ENCODE data around the gene LYPD5. TPM values are rescaled to one million over a fixed set of nuclear protein-coding genes. Genes with fewer than 3 reads are reported as not detected.
"Not testable (repeated sequence)": the region's sequence is repeated elsewhere in the genome, so short reads cannot be mapped to it uniquely, and the experiment has no call there.

LYPD5 gene
- total RNA-seq, 1 experiment from 2014 or later: 2.9 TPM

DNA sequence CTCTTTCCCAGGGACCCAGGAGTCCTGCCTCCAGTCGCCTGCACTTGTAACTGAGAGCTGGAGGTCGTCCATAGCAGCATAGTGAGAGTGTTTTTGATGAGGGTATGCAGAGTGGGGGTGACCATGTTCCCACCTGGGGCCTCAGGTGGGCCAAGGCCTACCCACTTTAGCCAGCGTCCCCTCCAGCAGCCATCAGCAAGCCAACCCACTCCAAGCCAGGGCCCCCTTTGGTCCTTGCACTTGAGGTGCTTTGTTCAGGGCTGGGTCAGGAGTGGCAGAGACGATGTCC is 35.5 kb downstream of the LYPD5 start:
- no peaks in the 10 kb centered on the region for H3K27me3 ChIP-seq (ENCODE audit: insufficient read depth, low read depth)
- no peaks in the 10 kb centered on the region for H3K9me2 ChIP-seq (ENCODE audit: insufficient read depth)
- no peak overlapping the region for H2AFZ ChIP-seq
- no peak for TF ChIP-seq EZH2 (IDR thresholded peaks at IDR 0.05; ENCODE audit: low read depth)
- TF ChIP-seq, protein P1, sequence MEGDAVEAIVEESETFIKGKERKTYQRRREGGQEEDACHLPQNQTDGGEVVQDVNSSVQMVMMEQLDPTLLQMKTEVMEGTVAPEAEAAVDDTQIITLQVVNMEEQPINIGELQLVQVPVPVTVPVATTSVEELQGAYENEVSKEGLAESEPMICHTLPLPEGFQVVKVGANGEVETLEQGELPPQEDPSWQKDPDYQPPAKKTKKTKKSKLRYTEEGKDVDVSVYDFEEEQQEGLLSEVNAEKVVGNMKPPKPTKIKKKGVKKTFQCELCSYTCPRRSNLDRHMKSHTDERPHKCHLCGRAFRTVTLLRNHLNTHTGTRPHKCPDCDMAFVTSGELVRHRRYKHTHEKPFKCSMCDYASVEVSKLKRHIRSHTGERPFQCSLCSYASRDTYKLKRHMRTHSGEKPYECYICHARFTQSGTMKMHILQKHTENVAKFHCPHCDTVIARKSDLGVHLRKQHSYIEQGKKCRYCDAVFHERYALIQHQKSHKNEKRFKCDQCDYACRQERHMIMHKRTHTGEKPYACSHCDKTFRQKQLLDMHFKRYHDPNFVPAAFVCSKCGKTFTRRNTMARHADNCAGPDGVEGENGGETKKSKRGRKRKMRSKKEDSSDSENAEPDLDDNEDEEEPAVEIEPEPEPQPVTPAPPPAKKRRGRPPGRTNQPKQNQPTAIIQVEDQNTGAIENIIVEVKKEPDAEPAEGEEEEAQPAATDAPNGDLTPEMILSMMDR (conservative IDR thresholded peaks at IDR 0.05): peak; percentile 63; the same call in 1 of the 2 replicates
- H3K36me3 ChIP-seq (ENCODE audit: low read depth): peaks cover 10% of the 10 kb centered on the region; the same call in 1 of the 2 replicates
- no peaks in the 10 kb centered on the region for H3K9me3 ChIP-seq (ENCODE audit: insufficient read depth, low read depth)
- BruUV-seq (replicated peaks): no TSS peak
- no peaks in the 10 kb centered on the region for H3K79me2 ChIP-seq (ENCODE audit: low read depth)
- POLR2A ChIA-PET (ENCODE audit: unreplicated experiment): no interaction called here
- no peak overlapping the region for H3K4me3 ChIP-seq
- peaks cover 39% of the 10 kb centered on the region for H3K4me1 ChIP-seq (replicated peaks; ENCODE audit: insufficient read depth)
- intact Hi-C loops (cut with micrococcal nuclease; ENCODE audit: unreplicated experiment): no loop called here
- CTCF ChIA-PET: interaction anchor here (0.5 to 1.2 kb wide), 6 partner anchors 10 to 227 kb away, joined by 3 to 18 read pairs (median 4); no protein-coding TSS in a partner anchor
- H3K4me2 ChIP-seq: no peak overlapping the region
- peaks cover 73% of the 10 kb centered on the region for H3F3A ChIP-seq (ENCODE audit: insufficient read depth, low read depth)
- no peak for DNase-seq
- no peaks in the 10 kb centered on the region for H4K20me1 ChIP-seq (ENCODE audit: insufficient read depth)
- peak overlapping the region; percentile 88 for H3K27ac ChIP-seq

DNA sequence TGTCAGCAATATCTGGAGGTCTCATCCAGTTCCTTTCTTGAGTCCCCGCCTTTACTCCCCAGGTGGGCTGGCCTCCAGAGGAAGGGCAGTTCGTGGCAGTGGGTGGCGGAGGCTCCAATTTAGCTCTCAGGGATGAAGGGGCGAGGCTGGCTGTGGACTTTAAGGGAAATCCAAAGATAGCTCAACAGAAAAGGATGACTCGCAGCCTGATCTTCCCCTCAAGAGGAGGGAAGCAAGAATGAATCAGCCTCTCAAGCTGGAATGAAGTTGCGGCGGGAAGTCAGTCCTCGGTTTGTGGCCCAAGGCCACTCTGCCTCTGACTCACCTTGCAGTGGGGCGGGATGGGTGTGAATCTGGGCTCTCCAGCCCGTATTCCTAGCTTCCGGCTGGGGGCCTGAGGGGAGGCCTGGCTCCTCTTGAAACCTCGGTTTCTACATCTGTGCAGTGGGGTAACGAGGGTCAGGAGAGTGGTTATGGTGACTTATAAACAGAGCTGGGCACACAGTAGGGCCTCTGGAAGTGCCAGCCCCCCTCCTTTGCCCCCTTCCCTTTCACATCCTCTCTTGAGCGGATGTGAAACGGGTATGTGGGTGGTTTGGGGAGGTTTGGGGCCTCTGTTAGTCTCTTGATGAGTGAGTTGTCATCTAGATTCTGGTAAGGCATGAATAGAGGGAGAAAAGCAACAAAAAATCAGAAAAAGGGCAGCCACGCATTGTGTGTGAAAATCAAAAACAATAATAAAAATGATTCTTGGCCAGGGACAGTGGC is 37.0 kb downstream of the LYPD5 start:
- Histone ChIP-seq H3K27ac (peak overlapping the region; percentile 88), H3K79me2 (ENCODE audit: low read depth) (no peaks in the 10 kb centered on the region), H3K9me2 (ENCODE audit: insufficient read depth) (no peaks in the 10 kb centered on the region), H2AFZ (no peak overlapping the region), H3K27me3 (ENCODE audit: insufficient read depth, low read depth) (no peaks in the 10 kb centered on the region), H3K9me3 (ENCODE audit: insufficient read depth, low read depth) (no peaks in the 10 kb centered on the region), H3F3A (ENCODE audit: insufficient read depth, low read depth) (peaks cover 62% of the 10 kb centered on the region), H3K36me3 (ENCODE audit: low read depth) (peaks cover 4% of the 10 kb centered on the region; the same call in 1 of the 2 replicates), H4K20me1 (ENCODE audit: insufficient read depth) (no peaks in the 10 kb centered on the region), H3K4me2 (peak overlapping the region; percentile 56), H3K4me3 (peak overlapping the region; percentile 6; the same call in 1 of the 2 replicates), H3K4me1 (replicated peaks; ENCODE audit: insufficient read depth) (peaks cover 39% of the 10 kb centered on the region)
- intact Hi-C loops (cut with micrococcal nuclease; ENCODE audit: unreplicated experiment): loop anchor here (1.0 to 2.0 kb wide), 2 partner anchors 12 to 20 kb away; no protein-coding TSS in a partner anchor
- CTCF ChIA-PET: interaction anchor here (0.6 to 1.3 kb wide), 4 partner anchors 12 to 97 kb away, joined by 3 to 4 read pairs (median 3); no protein-coding TSS in a partner anchor
- TF ChIP-seq, protein P1 (conservative IDR thresholded peaks at IDR 0.05): no peak
- no peak for TF ChIP-seq EZH2 (IDR thresholded peaks at IDR 0.05; ENCODE audit: low read depth)
- POLR2A ChIA-PET (ENCODE audit: unreplicated experiment): interaction anchor here (0.5 to 0.9 kb wide), 9 partner anchors 9 to 1702 kb away, joined by 3 to 7 read pairs (median 5); partner anchors contain the start of genes FOSB and SMG9
- BruUV-seq (replicated peaks): TSS peak; percentile 42
- peak; percentile 90 to 95 for DNase-seq

DNA sequence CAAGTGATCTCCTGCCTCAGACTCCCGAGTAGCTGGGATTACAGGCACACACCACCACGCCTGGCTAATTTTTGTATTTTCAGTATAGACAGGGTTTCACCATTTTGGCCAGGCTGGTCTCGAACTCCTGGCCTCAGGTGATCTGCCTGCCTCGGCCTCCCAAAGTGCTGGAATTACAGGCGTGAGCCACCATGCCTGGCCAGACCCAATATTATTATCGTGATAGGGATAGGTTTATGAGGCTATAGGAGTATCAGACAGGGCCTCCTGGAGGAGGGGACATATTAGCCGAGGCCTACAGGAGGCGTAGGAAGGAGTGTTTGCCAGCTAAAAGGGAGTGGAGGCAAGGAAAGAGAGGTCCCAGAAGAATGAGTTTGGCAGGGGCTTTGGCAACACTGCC is 37.6 kb downstream of the LYPD5 start:
- DNase-seq; H3K79me2 ChIP-seq (ENCODE audit: low read depth); H4K20me1 ChIP-seq (ENCODE audit: insufficient read depth); H2AFZ ChIP-seq; H3K36me3 ChIP-seq (ENCODE audit: low read depth); H3K27me3 ChIP-seq (ENCODE audit: insufficient read depth, low read depth); H3K9me3 ChIP-seq (ENCODE audit: insufficient read depth, low read depth); H3K9me2 ChIP-seq (ENCODE audit: insufficient read depth): not testable (repeated sequence)
- Histone ChIP-seq H3K4me2 (peak overlapping the region; percentile 56), H3K4me1 (replicated peaks; ENCODE audit: insufficient read depth) (peaks cover 42% of the 10 kb centered on the region), H3K27ac (peak overlapping the region; percentile 88), H3K4me3 (peak overlapping the region; percentile 6; the same call in 1 of the 2 replicates), H3F3A (ENCODE audit: insufficient read depth, low read depth) (peaks cover 61% of the 10 kb centered on the region)
- TSS peak; percentile 24 for BruUV-seq (replicated peaks)
- CTCF ChIA-PET: interaction anchor here (0.6 to 1.3 kb wide), 3 partner anchors 12 to 96 kb away, joined by 3 to 4 read pairs (median 3); no protein-coding TSS in a partner anchor
- POLR2A ChIA-PET (ENCODE audit: unreplicated experiment): interaction anchor here (0.5 to 0.9 kb wide), 7 partner anchors 9 to 170 kb away, joined by 3 to 7 read pairs (median 5); partner anchors contain the start of gene SMG9
- intact Hi-C loops (cut with micrococcal nuclease; ENCODE audit: unreplicated experiment): loop anchor here (1.0 to 2.0 kb wide), 2 partner anchors 13 to 20 kb away; no protein-coding TSS in a partner anchor
